Measurements from ENCODE around the gene TEX13A.

DNA sequence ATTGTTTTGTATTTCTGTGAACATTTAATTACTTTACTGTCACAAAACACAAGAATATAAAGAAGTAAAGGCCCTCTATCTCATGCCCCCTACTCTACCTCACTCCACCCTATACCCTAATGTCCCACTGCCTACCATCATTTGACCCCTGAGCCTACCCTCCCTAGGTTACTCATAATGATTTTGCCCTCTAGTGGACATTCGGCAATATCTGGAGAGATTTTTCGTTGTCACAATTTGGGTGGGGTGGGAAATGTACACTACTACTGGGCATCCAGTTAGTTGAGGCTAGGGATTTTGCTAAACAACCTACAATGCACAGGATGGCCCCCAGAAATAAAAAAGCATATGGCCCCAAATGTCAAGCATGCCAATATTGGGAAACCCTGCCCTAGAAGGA lies 10.2 kb downstream of the TEX13A start:
- TF ChIP-seq, protein P1, sequence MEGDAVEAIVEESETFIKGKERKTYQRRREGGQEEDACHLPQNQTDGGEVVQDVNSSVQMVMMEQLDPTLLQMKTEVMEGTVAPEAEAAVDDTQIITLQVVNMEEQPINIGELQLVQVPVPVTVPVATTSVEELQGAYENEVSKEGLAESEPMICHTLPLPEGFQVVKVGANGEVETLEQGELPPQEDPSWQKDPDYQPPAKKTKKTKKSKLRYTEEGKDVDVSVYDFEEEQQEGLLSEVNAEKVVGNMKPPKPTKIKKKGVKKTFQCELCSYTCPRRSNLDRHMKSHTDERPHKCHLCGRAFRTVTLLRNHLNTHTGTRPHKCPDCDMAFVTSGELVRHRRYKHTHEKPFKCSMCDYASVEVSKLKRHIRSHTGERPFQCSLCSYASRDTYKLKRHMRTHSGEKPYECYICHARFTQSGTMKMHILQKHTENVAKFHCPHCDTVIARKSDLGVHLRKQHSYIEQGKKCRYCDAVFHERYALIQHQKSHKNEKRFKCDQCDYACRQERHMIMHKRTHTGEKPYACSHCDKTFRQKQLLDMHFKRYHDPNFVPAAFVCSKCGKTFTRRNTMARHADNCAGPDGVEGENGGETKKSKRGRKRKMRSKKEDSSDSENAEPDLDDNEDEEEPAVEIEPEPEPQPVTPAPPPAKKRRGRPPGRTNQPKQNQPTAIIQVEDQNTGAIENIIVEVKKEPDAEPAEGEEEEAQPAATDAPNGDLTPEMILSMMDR (IDR thresholded peaks at IDR 0.05), result peak in 3 of 4 donors; percentile 12 to 24 (median 22)
- no peak for TF ChIP-seq POLR2A (IDR thresholded peaks at IDR 0.05)

Measured in right lobe of liver (tissue), 4 donors.